T-helper 2 cell treated with Interferon-gamma antibody and Interleukin-4, amounts not matched to agents 5 μg/mL and 100 μg/mL, for 36 hours (primary cell): ENCODE data around the gene CCDC92.
"Not testable (repeated sequence)": the region's sequence is repeated elsewhere in the genome, so short reads cannot be mapped to it uniquely, and the experiment has no call there.

Experiments
- DNase-seq: peaks from one replicate; pipeline ENCODE4 v3.0.0; 2021; ENCODE audit warnings: low spot score
- H3K27ac Mint-ChIP-seq: one replicate; pipeline ENCODE4 v1.8.0; 2021; ENCODE audit warnings: mild to moderate bottlenecking, mixed read lengths
- H3K27me3 Mint-ChIP-seq: one replicate; pipeline ENCODE4 v1.8.0; 2021; ENCODE audit warnings: low read depth, mixed read lengths
- H3K36me3 Mint-ChIP-seq: one replicate; pipeline ENCODE4 v1.8.0; 2021; ENCODE audit warnings: low read depth, mixed read lengths
- H3K4me1 Mint-ChIP-seq: one replicate; pipeline ENCODE4 v1.8.0; 2021; ENCODE audit warnings: low read depth, mixed read lengths
- H3K4me3 Mint-ChIP-seq: one replicate; pipeline ENCODE4 v1.8.0; 2022; ENCODE audit warnings: mild to moderate bottlenecking, moderate library complexity, mixed read lengths
- H3K9me3 Mint-ChIP-seq: one replicate; pipeline ENCODE4 v1.8.0; 2021; ENCODE audit warnings: mixed read lengths

CCDC92 gene

DNA sequence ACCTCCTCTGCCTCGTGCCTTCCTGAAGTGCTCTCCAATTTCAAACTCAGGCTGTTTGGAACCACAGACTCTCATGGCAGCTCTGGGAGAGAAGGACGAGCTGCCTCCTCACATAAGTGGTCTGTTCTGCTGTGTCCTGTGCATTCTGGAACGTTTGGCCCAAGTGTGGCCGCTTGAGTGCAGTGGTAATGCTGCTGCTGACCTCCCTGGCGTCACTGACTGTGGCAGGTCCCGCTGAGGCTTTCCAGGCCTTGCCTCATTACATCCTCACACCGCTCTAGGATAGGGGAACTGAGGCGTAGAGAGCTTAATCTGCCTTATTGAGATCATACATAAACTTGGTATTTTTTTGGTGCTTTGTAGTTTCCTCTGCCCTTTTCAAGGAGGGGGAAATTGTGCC lies 14.2 kb downstream of the CCDC92 start:
- Mint-ChIP-seq H3K36me3 (no peaks in the 10 kb centered on the region), H3K9me3 (no peaks in the 10 kb centered on the region), H3K27me3 (peaks cover 7% of the 10 kb centered on the region), H3K4me1 (no peaks in the 10 kb centered on the region), H3K4me3 (no peak overlapping the region), H3K27ac (no peak overlapping the region)
- no peak for DNase-seq

DNA sequence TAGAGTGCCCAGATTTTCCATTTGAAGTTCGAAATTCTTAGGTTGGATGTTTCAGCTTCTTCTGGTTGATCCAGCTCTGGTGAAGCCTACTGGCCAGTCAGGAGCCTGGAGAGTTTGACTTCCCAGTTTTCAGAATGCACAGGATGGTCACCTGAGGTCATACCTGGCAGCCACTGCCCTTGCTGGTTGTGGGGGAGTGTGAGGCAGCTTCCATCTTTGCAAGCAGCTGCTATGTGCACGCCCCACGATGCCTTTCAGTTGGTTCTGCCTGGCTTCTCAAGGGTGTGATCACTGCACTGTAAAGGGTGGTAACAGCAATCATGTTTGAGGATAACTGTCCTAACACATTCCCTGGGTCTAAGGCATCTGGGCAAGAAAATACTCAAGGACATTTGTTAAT lies 15.4 kb downstream of the CCDC92 start:
- H3K4me1 Mint-ChIP-seq = no peaks in the 10 kb centered on the region
- H3K36me3 Mint-ChIP-seq = no peaks in the 10 kb centered on the region
- no peak overlapping the region for H3K27ac Mint-ChIP-seq
- DNase-seq = no peak
- no peak overlapping the region for H3K4me3 Mint-ChIP-seq
- H3K9me3 Mint-ChIP-seq = no peaks in the 10 kb centered on the region
- no peaks in the 10 kb centered on the region for H3K27me3 Mint-ChIP-seq

DNA sequence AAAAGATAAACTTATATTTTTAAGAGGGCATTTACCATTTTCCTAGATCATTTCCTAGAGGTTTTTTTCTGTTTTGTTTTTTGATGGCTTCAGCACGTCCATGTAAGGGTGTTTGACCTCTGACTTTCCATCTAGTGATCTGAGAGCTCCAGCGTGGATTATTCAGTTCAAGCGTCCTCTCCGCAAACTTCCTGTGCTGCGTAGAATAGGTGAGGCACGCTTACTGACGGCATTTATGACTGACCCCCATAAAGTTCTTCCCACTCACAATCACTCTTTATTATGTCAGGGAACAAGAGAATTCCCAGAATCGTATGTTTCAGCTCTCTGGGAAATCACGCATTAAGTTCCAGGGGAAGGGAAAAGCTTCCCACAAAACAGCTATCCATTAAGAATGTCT lies 16.4 kb downstream of the CCDC92 start:
- Mint-ChIP-seq H3K27me3 (no peaks in the 10 kb centered on the region), H3K4me1 (no peaks in the 10 kb centered on the region), H3K4me3 (no peak overlapping the region), H3K9me3 (no peaks in the 10 kb centered on the region), H3K27ac (no peak overlapping the region), H3K36me3 (no peaks in the 10 kb centered on the region)
- DNase-seq = no peak

DNA sequence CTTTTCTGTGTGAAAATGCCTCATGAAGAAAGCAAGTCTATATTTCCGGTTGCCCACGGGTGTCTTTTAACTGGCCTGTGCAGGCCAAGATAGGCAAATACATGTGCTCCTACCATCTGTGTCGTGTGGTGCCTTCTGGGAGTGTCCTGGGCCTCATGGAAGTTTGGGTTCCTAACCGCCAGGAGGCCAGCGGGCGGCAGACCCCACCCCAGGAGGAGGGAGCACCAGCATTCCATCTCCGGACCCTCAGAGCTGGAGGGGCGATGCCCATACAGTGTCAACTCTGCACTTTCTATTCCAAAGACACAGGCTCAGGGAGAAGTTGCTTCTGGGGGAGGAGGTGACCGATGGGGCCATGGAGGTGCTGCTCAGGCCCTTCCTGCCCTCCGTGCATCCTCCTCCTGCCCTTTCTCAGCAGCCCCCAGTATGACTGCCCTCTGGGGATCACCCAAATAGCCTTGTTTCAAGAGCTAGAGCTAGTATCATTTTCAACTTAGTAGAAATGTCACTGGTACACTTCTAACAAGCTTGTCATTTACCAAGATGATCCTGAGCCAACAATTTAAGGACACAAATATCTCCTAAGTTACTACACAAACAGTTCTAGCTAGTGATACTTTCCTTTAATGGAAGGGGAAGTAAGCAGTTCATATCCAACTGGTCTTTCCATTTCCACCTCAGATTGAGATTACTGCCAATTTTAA lies 17.8 kb downstream of the CCDC92 start:
- no peak for DNase-seq
- Mint-ChIP-seq H3K9me3 (no peaks in the 10 kb centered on the region), H3K27me3 (no peaks in the 10 kb centered on the region), H3K4me1 (no peaks in the 10 kb centered on the region), H3K4me3 (no peak overlapping the region), H3K27ac (no peak overlapping the region), H3K36me3 (no peaks in the 10 kb centered on the region)

DNA sequence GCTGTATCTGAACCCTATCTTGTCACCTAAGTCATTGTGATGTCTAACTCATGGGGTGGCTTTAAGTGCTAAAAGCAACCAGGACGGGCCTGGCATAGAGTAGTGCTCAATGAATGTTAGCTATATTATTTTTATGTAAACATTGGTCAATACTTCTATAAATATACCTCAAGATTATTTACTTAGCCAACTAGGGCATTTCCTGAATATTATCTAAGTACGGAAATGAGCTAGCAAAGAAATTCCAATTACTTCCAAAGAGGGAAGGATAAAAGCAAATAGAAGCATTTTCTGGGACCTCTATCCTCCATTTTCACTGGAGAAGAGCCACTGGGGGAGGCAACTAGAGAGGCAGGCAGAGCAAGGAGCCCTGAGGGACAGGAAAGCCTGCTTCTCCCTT lies 20.6 kb downstream of the CCDC92 start:
- no peak overlapping the region for H3K4me3 Mint-ChIP-seq
- H3K4me1 Mint-ChIP-seq = no peaks in the 10 kb centered on the region
- no peaks in the 10 kb centered on the region for H3K36me3 Mint-ChIP-seq
- no peak overlapping the region for H3K27ac Mint-ChIP-seq
- H3K9me3 Mint-ChIP-seq = no peaks in the 10 kb centered on the region
- no peak for DNase-seq
- H3K27me3 Mint-ChIP-seq = no peaks in the 10 kb centered on the region

DNA sequence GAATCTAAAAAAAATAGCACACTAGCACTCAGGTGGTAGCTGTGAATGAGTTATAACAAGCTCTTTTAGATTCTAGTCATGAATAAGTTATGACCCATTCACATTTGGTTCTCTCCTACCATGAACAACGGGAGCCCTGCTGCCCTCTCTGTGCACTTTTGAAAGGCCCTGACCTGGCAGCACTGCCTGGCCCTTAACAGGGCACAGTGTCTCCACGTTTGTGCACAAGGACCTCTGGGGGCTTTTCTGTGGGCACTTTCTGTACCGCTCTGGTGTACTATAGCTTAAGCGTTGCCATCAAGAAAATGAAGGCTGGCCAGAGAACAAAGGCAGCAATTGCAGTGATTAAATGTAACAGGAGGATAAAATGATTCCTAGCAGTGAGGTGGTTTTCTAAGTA lies 21.2 kb downstream of the CCDC92 start:
- no peaks in the 10 kb centered on the region for H3K36me3 Mint-ChIP-seq
- no peak overlapping the region for H3K27ac Mint-ChIP-seq
- no peaks in the 10 kb centered on the region for H3K4me1 Mint-ChIP-seq
- H3K4me3 Mint-ChIP-seq = no peak overlapping the region
- no peaks in the 10 kb centered on the region for H3K27me3 Mint-ChIP-seq
- DNase-seq = no peak
- no peaks in the 10 kb centered on the region for H3K9me3 Mint-ChIP-seq

DNA sequence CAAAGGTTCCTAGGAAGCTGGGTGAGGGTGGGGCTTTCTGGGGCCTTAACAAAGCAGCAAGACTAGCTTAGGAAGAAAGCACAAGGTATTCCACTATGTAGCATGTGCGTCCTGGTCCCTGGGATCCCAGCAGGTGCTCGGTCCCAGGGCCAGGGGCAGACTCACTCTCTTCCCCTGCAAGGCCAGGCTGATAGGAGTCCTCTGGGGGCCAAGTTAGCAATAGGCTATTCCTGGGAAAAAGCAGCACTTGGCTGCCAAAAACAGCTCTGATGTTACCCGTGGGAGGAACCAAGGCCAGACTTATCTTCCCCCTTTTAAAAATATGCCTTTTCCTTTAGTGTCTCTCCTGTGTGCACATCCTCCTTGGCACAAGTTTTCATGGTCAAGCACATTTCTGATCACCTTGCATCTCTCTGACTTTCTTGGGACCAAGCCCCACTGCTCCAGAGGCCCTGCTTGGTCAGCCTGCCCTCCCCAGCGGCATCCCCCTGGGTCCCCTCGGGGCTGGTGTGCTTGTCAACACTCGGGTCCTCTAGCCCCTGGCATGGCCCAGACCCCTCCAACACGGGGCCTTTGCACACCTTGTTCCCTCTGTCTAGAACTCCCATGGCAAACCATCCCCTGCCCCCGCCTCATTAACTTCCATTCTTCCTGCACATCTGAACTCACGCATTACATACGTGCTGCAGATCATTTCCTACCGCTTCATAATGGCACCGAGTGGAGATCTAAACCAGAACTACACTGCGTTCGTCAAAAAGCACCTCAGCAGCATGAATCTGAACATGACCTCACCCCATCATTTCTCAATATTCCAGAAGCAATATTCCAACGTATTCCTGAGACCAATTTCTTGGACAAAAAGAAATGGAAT lies 21.9 kb downstream of the CCDC92 start:
- no peak overlapping the region for H3K4me3 Mint-ChIP-seq
- DNase-seq = no peak
- H3K36me3 Mint-ChIP-seq = no peaks in the 10 kb centered on the region
- H3K9me3 Mint-ChIP-seq = no peaks in the 10 kb centered on the region
- no peaks in the 10 kb centered on the region for H3K27me3 Mint-ChIP-seq
- no peaks in the 10 kb centered on the region for H3K4me1 Mint-ChIP-seq
- H3K27ac Mint-ChIP-seq = no peak overlapping the region

DNA sequence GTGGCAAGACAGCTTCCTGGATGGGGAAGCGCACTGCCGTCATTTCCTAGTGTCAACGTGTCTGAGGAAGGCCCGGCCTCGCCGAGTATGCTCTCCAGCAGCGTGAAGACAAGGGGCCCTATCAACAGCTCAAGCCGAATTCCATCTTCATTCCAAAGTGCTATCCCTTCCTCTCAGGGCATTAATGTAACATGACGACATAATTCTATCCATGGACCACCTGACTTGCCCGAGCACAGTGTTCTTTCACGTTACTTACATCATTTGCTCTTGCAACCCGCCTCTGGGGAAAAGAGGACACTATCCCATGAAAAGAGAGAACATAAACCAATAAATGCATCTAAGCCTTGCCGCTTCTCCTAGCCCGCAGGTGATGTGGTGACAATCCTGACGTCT lies 22.9 kb downstream of the CCDC92 start:
- H3K27me3 Mint-ChIP-seq = no peaks in the 10 kb centered on the region
- H3K4me1 Mint-ChIP-seq = no peaks in the 10 kb centered on the region
- no peaks in the 10 kb centered on the region for H3K36me3 Mint-ChIP-seq
- no peak for DNase-seq
- H3K4me3 Mint-ChIP-seq = no peak overlapping the region
- H3K9me3 Mint-ChIP-seq = no peaks in the 10 kb centered on the region
- H3K27ac Mint-ChIP-seq = no peak overlapping the region

DNA sequence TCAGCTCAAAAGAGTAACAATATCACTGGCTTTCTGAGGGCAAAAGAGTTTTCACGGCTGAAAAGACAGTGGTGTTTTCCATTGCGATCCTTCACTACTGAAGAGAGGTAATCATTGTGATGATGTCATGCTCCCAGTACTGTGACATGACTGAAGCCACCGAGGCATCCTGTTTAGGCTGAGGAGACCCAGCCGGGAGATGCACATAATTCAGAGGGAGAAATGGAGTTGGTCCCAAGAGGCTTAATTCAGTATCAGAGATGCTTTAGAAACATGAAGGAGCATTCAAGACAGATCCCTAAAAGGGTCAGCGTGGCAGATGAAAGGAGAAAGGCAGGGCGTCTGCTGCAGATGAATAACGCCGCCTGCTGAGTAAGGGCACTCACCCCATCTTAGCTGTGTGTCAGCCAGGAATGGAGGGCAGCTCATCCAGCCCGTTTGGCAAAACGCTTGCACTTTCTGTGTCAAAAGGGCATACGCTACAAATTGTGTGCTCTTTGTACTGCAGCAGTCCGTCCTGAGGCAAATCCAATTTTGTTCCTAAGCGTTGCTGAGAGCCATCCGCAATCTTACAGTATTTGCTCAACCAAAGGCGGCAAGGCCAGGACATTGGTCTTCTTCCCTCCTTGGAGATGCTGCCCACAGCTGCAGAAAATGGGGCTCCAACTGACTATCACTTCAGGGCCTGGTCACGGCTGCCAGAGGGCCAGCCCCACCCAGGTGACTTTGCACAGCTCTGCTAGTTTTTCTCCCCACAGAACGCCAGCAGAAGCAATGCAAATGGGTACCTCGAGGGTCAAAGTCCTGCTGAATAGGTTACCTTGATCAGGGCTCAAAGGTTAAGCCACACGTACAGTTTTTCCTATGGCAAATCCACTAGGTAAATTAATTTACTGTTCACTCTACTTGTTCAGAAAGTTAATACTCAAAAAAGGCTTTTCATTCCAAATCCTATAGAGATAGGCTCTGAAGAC lies 23.5 kb downstream of the CCDC92 start:
- no peaks in the 10 kb centered on the region for H3K9me3 Mint-ChIP-seq
- H3K36me3 Mint-ChIP-seq = no peaks in the 10 kb centered on the region
- no peak overlapping the region for H3K27ac Mint-ChIP-seq
- no peak for DNase-seq
- no peaks in the 10 kb centered on the region for H3K4me1 Mint-ChIP-seq
- no peaks in the 10 kb centered on the region for H3K27me3 Mint-ChIP-seq
- H3K4me3 Mint-ChIP-seq = no peak overlapping the region

DNA sequence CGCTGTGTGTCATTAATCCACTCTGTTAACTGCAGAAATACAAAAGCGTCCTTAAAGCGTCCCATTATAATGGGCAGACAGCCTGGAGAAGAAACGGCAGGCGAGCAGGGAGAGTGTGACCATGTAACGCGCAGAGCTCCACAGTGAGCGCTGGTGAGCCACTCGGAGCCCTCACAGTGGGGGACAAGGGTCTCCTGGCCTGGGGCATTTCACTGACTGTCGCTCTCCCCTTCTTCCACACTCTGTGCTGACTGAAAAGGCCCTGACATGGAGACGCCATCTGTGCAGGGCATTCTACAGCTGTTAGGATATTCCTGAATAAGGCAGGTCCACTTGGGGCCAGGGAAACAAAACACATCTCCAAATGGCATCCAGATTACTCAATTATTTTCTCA lies 24.2 kb downstream of the CCDC92 start:
- Mint-ChIP-seq H3K27me3 (no peaks in the 10 kb centered on the region), H3K27ac (no peak overlapping the region), H3K36me3 (no peaks in the 10 kb centered on the region), H3K4me1 (no peaks in the 10 kb centered on the region), H3K4me3 (no peak overlapping the region), H3K9me3 (no peaks in the 10 kb centered on the region)
- no peak for DNase-seq

DNA sequence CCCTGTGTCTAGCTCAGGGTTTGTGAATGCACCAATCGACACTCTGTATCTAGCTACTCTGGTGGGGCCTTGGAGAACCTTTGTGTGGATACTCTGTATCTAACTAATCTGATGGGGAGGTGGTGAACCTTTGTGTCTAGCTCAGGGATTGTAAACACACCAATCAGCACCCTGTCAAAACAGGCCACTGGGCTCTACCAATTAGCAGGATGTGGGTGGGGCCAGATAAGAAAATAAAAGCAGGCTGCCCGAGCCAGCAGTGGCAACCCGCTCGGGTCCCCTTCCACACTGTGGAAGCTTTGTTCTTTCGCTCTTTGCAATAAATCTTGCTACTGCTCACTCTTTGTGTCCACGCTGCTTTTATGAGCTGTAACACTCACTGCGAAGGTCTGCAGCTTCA lies 25.1 kb downstream of the CCDC92 start:
- not testable (repeated sequence) for H3K9me3 Mint-ChIP-seq, H3K27ac Mint-ChIP-seq, H3K36me3 Mint-ChIP-seq, H3K4me1 Mint-ChIP-seq, H3K4me3 Mint-ChIP-seq, DNase-seq, H3K27me3 Mint-ChIP-seq

DNA sequence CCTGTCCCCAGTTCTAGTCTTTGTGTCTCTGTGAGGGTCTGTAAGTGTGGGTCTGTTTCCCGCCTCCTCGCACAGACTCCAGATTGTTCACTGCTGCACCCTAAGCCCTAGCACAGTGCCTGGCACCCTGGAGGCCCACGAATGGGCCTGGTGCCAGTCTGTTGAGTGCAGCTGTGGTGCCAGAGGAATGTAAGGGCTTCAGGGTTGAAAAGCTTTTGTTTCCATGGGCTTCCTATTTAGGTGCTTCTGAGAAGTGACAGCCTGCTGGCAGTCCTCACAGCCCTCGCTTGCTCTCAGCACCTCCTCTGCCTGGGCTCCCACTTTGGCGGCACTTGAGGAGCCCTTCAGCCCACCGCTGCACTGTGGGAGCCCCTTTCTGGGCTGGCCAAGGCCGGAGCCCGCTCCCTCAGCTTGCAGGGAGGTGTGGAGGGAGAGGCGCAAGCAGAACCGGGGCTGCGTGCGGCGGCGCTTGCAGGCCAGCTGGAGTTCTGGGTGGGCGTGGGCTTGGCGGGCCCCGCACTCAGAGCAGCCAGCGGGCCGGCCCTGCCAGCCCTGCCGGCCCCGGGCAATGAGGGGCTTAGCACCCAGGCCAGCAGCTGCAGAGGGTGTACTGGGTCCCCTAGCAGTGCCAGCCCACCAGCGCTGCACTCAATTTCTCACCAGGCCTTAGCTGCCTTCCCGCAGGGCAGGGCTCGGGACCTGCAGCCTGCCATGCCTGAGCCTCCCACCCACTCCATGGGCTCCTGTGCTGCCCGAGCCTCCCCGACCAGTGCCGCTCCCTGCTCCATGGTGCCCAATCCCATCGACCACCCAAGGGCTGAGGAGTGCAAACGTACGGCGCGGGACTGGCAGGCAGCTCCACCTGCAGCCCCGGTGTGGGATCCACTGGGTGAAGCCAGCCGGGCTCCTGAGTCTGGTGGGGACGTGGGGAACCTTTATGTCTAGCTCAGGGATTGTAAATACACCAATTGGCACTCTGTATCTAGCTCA lies 25.8 kb downstream of the CCDC92 start:
- not testable (repeated sequence) for H3K36me3 Mint-ChIP-seq, H3K27ac Mint-ChIP-seq, H3K27me3 Mint-ChIP-seq, DNase-seq, H3K4me3 Mint-ChIP-seq, H3K9me3 Mint-ChIP-seq, H3K4me1 Mint-ChIP-seq

DNA sequence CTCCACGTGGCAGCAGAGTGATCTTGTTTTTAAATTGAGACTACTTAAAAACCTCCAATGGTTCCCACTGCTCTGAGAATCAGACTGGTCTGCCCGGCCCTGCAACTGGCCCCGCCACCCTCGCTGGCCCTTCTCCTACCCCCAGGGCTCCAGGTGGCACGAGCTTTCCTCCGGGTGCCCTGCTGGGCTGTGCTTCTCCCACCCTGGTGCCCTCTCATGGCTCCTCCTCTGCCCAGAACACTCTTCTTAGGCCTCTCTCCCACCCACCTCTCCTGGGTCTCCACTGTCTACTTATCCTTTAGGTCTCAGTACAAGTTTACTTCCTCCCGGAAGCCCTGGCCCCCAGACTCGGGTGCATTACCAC lies 26.5 kb downstream of the CCDC92 start:
- Mint-ChIP-seq H3K36me3 (peaks cover 13% of the 10 kb centered on the region), H3K27ac (no peak overlapping the region), H3K27me3 (no peaks in the 10 kb centered on the region), H3K9me3 (no peaks in the 10 kb centered on the region), H3K4me3 (no peak overlapping the region), H3K4me1 (no peaks in the 10 kb centered on the region)
- DNase-seq = no peak
